SK-MEL-5 (cell line): Measurements from ENCODE around the gene UGCG. TPM values are rescaled to one million over a fixed set of nuclear protein-coding genes. Genes with fewer than 3 reads are reported as not detected.
A peak's percentile ranks its signal among the peaks of the same experiment; 100 is the strongest.
"Not testable (repeated sequence)": the region's sequence is repeated elsewhere in the genome, so short reads cannot be mapped to it uniquely, and the experiment has no call there.

ENCODE experiments used
- DNase-seq: peaks from one replicate; pipeline ENCODE4 v3.0.0-alpha.2; 2016; ENCODE audit warnings: low read depth, low spot score
- in situ Hi-C: cut with HindIII; loops from 2 replicates; pipeline ENCODE4 v1.10.0; 2016; ENCODE audit warnings: low sequenced_read_pairs, high pct_unique_total_duplicates, low pct_unique_long_range_greater_than_20kb
- total RNA-seq: library from RNA; depleted of rRNA; stranded (reverse); fragments of >200 nt; shearing (Covaris generic); gene quantifications from 2 replicates; pipeline ENCODE4 v1.2.3, GENCODE V29; 2014

The UGCG gene
- total RNA-seq, 1 experiment from 2014 or later: 329 TPM

DNA sequence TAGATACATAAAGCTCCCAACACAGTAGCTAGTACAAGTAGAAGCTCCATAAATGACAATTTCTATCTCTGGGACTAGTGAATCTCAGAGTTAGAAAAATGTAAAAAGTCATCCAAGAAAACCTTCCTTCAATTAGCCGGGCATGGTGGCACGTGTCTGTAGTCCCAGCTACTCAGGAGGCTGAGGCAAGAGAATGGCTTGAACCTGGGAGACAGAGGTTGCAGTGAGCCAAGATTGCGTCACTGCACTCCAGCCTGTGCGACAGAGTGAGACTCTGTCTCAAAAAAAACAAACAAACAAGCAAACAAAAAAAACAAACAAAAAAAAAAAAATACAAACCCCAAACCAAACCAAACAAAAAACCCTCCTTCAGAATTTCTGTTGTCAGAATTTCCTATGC is 63.9 kb downstream of the UGCG start:
- DNase-seq, in situ Hi-C loops: not testable (repeated sequence)

DNA sequence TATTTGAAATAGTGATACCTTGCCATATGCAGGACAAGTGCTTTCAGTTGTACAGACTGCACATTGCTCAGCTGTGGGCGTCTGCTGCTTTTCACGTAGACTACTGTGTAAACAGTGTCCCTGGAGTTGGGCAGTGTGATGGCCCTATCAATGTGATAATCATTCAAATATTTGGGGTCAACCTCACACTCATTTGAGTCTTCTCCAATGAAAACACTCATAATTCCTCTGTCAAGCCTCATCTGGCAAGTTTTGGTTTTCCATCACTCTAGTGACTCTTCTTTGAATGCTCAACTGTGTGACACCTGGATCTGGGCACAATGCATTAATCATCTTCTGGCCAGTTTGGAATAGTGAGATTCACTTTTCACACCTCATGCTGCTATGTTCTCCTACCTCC is 64.4 kb downstream of the UGCG start:
- in situ Hi-C loops: no loop called here
- no peak for DNase-seq

DNA sequence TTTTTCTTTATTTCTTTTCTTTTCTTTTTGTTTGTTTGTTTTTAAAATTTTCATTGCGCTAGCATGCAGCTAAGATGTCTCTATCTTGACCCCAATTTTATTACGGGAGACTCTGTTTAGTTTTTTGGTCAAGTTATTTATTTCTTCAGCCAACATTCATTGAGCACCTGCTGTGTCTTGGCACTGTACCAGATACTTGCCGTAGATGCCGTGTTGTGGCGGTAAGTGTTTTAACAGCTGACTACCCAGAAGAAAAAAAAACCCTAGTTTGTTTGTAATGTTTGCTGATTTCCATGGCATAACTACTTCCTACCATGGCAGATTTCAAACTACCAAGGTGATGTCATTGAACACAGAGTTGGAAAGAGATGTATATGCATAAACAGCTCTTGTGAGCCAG is 65.0 kb downstream of the UGCG start:
- in situ Hi-C loops: no loop called here
- no peak for DNase-seq

DNA sequence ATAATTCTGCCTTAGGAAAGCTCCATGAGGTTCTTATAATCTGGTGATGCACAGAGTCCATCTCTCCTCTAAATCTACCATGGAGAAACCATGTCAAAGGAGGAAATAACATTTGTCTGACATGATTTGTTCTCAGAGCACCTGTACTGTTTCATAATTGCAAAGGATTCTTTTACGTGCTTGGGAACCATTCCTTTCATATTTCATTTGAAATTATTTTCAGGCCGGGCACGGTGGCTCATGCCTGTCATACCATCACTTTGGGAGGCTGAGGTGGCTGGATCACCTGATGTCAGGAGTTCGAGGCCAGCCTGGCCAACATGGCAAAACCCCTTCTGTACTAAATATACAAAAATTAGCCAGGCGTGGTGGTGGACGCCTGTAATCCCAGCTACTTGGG is 65.4 kb downstream of the UGCG start:
- in situ Hi-C loops: no loop called here
- no peak for DNase-seq

DNA sequence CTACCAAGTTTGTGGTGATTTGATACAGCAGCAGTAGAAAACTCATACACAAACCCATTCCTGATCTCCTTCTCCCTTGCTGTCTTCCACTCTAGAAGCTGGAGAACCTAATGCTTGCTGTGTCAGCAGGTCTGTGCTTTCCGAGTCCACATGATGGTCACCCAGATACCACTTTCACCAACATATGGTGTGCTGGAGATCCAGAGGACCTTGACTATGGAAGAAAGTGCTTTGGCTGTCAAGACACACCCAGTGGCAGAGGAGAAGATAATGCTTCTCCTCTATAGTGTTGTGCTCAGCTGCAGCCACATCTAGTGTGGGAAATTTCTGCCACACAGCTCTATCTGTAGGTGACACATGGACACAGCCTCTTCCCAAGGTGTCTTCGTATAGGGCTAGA is 67.4 kb downstream of the UGCG start:
- no peak for DNase-seq
- in situ Hi-C loops: no loop called here

DNA sequence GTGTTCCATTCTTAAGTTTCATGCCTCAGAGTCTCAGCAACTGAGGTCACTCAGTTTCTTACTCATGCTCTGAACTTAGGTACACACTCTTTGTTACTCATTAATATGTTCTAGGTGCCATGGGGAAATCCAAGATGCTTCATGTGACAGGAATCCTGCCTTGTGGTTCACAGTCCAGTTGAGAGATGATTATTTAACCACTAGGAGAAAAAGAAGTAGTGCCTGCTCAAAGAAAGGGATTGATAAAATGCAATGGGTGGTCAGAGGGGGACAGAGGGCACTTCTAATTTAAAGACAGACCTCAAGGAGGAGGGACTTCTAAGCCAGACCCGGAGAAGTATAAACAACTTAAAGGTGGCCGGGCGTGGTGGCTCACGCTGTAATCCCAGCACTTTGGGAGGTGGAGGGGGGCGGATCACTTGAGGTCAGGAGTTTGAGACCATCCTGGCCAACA is 69.0 kb downstream of the UGCG start:
- in situ Hi-C loops: no loop called here
- DNase-seq: peak; percentile 35

DNA sequence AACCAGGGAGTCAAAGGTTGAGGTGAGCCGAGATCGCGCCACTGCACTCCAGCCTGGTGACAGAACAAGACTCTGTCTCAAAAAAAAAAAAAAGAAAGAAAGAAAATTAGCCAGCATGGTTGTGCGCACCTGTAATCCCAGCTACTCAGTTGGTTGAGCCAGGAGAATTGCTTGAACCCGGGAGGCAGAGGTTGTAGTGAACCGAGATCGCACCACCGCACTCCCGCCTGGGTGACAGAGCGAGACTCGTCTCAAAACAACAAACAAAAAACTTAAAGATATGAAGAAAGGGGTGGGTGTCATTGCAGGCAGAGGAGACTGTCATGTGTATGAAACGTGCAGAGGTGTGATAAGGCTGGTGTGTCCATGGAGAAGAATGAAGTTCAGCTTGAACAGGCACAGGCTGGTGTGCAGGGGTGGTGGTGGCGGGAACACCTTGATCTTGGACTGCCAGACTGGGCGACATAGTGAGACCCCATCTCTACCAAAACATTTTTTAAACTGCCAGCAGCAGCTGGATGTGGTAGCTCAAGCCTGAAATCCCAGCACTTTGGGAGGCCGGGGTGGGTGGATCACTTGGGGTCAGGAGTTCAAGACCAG is 69.6 kb downstream of the UGCG start:
- in situ Hi-C loops: no loop called here
- no peak for DNase-seq

DNA sequence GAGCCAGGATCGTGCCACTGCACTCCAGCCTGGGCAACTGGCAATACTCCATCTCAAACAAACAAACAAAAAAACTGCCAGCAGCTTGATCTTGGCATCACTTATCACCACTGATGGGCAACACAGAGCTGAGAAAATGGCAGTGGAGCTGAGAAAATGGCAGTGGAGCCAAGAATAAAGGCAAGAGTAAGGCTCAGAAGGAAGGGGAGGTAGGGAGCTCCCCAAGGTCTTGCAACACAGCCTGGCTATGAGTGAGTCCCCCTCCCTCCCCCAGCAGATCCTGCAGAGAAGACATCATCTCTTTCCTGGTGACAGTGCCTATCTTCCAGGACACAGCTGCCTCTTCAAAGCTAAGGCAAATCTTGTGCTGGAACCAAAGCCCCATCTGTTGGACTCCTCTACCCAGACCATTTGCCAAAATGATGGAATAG is 70.3 kb downstream of the UGCG start:
- DNase-seq: no peak
- in situ Hi-C loops: no loop called here

DNA sequence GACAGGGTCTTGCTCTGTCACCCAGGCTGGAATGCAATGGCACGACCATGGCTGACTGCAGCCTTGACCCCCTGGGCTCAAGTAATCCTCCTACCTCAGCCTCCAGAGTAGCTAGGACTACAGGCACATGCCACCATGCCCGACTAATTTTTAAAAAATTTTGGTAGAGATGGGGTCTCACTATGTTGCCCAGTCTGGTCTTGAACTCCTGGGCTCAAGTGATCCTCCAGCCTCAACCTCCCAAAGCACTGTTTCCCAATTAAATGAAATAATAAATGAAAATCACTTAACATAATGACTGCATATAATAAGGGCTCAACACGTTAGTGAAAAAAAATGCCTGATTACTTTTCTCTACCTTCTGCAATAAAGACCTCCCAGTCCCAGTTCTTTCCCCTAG is 71.0 kb downstream of the UGCG start:
- in situ Hi-C loops: no loop called here
- DNase-seq: no peak

DNA sequence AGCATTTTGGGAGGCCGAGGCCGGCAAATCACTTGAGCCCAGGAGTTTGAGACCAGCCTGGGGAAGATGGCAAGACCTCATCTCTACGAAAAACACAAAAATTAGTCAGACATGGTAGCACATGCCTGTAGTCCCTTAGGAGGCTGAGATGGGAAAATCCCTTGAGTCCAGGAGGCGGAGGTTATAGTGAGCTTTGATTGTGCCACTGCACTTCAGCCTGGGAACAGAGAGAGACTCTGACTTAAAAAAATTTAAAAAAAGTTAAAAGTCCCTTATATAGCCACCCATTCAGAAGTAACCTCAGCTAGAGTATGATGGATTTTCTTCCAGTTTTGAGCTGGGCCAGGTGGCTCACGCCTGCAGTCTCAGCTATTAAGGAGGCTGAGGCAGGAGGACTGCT is 72.4 kb downstream of the UGCG start:
- in situ Hi-C loops: no loop called here
- no peak for DNase-seq

DNA sequence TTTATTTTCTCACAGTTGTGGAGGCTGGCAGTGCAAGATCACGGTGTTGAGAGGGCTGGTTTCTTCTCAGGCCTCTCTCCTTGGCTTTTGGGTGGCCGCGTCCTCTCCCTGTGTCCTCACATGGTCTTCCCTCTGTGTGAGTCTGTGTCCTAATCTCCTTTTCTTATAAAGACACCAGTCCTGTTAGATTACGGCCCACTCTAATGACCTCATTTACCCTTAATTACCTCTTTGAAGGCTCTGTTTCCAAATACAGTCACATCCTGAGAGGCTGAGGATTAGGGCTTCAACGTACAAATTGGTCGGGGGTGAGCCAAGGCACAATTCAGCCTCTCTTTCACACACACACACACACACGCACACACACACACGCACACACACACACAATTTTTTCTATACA is 73.0 kb downstream of the UGCG start:
- in situ Hi-C loops: no loop called here
- DNase-seq: no peak

DNA sequence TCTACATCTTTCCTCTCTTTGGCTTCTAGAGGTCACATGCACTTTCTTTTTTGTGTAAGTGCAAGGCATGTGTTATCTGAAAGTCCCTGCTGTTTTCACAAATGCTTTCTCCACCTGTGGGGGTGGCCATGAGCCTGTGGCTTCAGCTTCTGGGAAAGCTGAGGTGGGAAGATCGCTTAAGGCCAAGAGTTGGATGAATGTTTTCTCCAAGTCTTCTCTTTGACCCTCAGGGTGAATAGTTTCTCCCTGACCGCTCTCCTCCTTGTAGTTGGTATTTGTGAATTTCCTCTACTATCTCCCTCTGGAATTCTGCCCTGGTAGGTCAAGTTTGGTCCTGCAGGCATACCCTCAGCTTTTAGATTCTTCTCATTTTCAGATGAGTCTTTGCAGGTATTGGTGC is 74.2 kb downstream of the UGCG start:
- DNase-seq: no peak
- in situ Hi-C loops: no loop called here

DNA sequence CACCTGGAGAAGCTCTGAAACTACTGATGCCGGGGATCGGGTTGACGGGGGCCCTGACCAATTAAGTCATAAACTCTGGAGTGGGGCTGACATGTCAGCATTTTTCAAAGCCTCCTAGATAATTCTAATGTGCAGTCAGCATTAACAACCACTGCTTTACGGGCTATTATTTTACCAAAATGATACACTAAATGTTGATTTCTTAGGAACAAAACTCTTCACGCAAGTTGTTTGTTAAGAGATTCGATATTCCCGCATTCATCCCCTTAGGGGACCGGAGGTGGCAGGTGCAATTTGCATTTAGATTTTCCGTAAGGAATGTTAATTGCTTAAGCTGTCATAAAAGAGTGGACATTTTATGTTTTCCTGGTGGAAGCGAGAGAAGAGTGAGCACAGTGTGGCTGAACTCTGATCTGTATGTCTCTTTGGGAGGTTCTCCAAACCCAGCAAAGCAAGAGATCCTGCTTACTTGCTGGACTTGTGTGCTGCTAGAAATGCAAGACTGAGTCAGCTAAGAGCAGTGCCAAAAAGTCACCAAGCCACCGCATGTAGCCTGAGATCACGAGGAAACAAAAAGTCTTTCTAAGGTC is 77.6 kb downstream of the UGCG start:
- in situ Hi-C loops: no loop called here
- no peak for DNase-seq

DNA sequence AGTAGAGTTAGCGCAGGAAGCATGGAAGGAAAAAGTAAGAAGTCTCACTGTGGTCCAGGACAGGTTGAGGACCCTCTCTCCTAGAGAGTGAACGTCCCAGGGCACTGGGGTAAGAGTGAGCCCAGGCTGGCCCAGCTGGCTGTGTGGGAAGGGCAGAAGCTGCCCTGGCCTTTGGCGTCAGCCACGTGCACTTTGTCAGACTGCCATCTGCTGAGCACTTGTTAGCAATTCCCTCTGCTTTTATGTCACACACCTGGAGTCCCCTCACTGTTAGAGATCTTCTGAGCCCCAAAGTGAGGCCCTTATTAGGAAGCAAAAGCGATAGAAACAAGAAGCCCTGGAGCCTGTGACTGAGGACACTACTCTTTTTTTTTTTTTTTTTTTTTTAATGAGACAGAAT is 79.1 kb downstream of the UGCG start:
- peak; percentile 49 for DNase-seq
- in situ Hi-C loops: no loop called here

DNA sequence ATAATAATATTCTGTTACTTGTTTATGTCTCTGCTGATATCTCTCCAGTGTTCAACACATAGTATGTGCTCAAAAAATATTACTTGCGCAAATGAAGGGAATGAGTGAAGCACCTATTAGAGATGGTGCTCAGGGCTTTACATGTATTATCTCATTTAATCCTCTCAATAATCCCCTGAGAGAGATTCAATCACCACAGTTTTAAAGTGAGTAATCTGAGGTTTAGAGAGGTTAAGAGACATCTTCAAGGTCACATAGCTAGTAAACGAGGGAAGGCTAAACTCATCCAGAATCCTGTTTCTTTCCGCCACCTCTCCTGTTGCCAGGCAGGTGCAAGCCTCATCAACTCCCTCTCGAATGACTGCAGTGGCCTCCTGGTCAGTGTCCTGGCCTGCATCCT is 82.0 kb downstream of the UGCG start:
- in situ Hi-C loops: no loop called here
- DNase-seq: no peak

DNA sequence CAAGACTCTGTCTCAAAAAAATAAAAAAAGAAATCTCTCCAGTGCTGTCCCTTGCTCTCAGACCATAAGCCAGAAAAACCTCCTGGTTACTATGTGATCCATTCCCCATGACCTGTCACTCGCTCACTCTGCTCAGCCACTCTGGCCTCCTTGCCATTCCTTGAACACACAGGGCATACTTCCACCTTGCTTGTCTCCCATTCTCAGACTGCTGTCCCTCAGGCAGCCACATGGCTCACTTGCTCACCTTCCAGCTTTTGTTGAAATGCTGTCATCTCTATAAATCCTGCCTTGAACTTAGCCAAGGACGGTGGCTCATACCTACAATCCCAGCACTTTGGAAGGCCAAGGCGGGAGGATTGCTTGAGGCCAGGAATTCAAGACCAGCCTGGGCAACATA is 82.9 kb downstream of the UGCG start:
- no peak for DNase-seq
- in situ Hi-C loops: no loop called here

DNA sequence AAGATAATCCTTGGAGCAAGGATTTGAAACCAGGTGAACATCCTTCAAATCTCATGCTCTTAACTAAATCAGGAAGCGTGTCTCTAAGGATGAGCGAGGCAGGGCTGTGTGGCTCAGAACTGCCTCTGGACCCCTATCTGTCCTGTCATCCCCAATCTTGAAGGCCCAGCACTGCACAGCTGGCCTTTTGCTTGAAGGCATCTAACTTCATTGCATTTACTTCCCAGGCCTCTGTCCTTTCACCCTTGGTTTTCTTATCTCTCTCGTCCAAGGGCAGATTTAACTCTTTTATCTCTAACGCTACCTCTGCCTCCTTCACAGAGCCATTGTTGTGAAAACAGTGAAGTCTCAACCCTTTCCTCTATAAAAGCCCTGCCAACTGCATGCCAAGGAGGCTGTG is 83.8 kb downstream of the UGCG start:
- in situ Hi-C loops: no loop called here
- no peak for DNase-seq

DNA sequence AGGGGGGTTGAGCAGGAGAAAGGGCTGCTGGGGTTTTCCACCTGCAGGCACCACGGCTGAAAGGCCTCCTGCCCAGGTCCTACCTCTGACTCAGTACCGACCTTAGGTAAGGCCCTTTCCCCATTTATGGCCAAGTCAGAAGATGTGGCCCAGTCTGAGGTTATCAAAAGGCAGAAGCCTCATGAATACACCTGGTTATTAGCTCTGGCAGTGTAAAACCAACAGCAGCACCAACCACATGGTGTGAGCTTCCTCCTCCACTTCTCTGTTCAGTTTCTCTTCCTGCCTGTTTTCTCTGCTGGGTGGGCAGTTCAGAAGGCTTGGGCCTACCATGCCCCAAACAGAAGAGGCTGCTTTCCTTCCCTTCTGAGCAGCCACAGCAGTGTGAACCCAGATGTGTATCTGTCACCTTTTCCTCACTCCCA is 86.9 kb downstream of the UGCG start:
- in situ Hi-C loops: no loop called here
- no peak for DNase-seq

DNA sequence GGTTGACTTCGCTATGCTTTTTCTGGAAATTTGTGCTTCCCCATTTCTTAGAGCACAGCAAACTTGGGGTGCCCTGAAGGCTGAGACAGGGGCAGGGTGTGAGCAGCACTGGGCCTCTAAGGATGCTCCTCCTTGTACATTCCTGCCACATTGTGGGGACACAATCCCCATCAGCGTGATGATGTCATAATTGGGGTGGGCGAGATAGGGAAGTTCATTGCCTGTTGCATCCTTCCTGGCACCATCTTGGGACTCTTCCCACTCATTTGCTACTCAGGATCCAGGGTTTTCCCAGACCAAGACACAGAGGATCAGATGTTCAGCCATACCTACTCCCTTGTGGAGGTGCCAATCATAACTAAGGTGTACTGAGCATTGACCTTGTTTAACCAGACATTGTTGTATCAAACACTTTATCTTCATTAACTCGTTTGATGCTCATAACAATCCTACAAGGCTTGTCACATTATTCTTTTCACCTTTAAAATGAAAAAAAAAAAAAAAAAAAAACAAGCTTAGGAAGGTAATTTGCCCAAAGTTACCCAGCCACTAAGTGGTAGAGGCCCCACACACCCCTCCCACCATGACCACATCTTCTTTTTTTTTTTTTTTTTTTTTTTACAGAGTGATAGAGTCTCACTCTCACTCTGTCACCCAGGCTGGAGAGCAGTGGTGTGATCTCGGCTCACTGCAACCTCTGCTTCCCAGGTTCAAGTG is 87.6 kb downstream of the UGCG start:
- in situ Hi-C loops: no loop called here
- DNase-seq: no peak
